ENCODE results near the gene INVS.
A peak's percentile ranks its signal among the peaks of the same experiment; 100 is the strongest.
"Not testable (repeated sequence)": the region's sequence is repeated elsewhere in the genome, so short reads cannot be mapped to it uniquely, and the experiment has no call there.

Gene INVS

GRCh38 chr9:100088202-100088601 lies 10.8 kb upstream of the INVS start:
- H3K27me3 ChIP-seq: no peaks in the 10 kb centered on the region
- no peak for TF ChIP-seq Cebpa-rat (IDR thresholded peaks at IDR 0.05)
- peaks cover 72 to 100% (median 100%) of the 10 kb centered on the region in 11 experiments for H4K20me1 ChIP-seq
- peak overlapping the region in 10 of 11 experiments; percentile 18 to 59 (median 43); a peak in 16 of 22 replicates for H3K4me2 ChIP-seq
- no peaks in the 10 kb centered on the region for H3K9me3 ChIP-seq (replicated peaks in 1 of 11)
- H3K36me3 ChIP-seq: peaks cover 0 to 19% (median 2%) of the 10 kb centered on the region in 11 experiments; a peak in 7 of 22 replicates
- no peak overlapping the region for H3K4me3 ChIP-seq
- H3K9ac ChIP-seq: no peak overlapping the region
- no peak overlapping the region for H3K27ac ChIP-seq
- H3K4me1 ChIP-seq: peaks cover 37 to 80% (median 54%) of the 10 kb centered on the region in 10 experiments

GRCh38 chr9:100090880-100091279 lies 8.2 kb upstream of the INVS start:
- no peak overlapping the region for H3K9ac ChIP-seq
- H3K36me3 ChIP-seq: peaks cover 0 to 27% (median 6%) of the 10 kb centered on the region in 11 experiments; a peak in 10 of 22 replicates
- H4K20me1 ChIP-seq: peaks cover 73 to 100% (median 100%) of the 10 kb centered on the region in 11 experiments
- no peaks in the 10 kb centered on the region for H3K27me3 ChIP-seq
- no peak overlapping the region for H3K27ac ChIP-seq
- no peak overlapping the region for H3K4me2 ChIP-seq
- H3K9me3 ChIP-seq (replicated peaks in 1 of 11): no peaks in the 10 kb centered on the region
- H3K4me3 ChIP-seq: no peak overlapping the region
- peaks cover 14 to 77% (median 28%) of the 10 kb centered on the region in 10 experiments for H3K4me1 ChIP-seq
- no peak for TF ChIP-seq Cebpa-rat (IDR thresholded peaks at IDR 0.05)

GRCh38 chr9:100091650-100092049 lies 7.4 kb upstream of the INVS start:
- no peak for TF ChIP-seq Cebpa-rat (IDR thresholded peaks at IDR 0.05)
- peaks cover 18 to 77% (median 25%) of the 10 kb centered on the region in 10 experiments for H3K4me1 ChIP-seq
- no peaks in the 10 kb centered on the region for H3K27me3 ChIP-seq
- no peak overlapping the region for H3K27ac ChIP-seq
- H3K4me2 ChIP-seq: no peak overlapping the region
- peaks cover 75 to 100% (median 100%) of the 10 kb centered on the region in 11 experiments for H4K20me1 ChIP-seq
- peaks cover 0 to 27% (median 6%) of the 10 kb centered on the region in 11 experiments; a peak in 10 of 22 replicates for H3K36me3 ChIP-seq
- H3K9me3 ChIP-seq (replicated peaks in 1 of 11): no peaks in the 10 kb centered on the region
- H3K4me3 ChIP-seq: no peak overlapping the region
- H3K9ac ChIP-seq: no peak overlapping the region

GRCh38 chr9:100092066-100092465 lies 7.0 kb upstream of the INVS start:
- Histone ChIP-seq H3K9me3 (replicated peaks in 1 of 11) (no peaks in the 10 kb centered on the region), H3K36me3 (peaks cover 0 to 27% (median 6%) of the 10 kb centered on the region in 11 experiments; a peak in 10 of 22 replicates), H4K20me1 (peaks cover 74 to 100% (median 99%) of the 10 kb centered on the region in 11 experiments), H3K27ac (no peak overlapping the region), H3K4me3 (no peak overlapping the region), H3K4me1 (peaks cover 16 to 77% (median 25%) of the 10 kb centered on the region in 10 experiments), H3K27me3 (no peaks in the 10 kb centered on the region), H3K4me2 (no peak overlapping the region), H3K9ac (no peak overlapping the region)
- no peak for TF ChIP-seq Cebpa-rat (IDR thresholded peaks at IDR 0.05)

GRCh38 chr9:100094411-100094810 lies 4.6 kb upstream of the INVS start:
- H3K4me1 ChIP-seq: peaks cover 11 to 62% (median 19%) of the 10 kb centered on the region in 10 experiments
- not testable (repeated sequence) for H3K9me3 ChIP-seq (replicated peaks in 1 of 11); H3K27ac ChIP-seq; H3K9ac ChIP-seq; H3K27me3 ChIP-seq; H3K4me3 ChIP-seq
- peaks cover 0 to 27% (median 6%) of the 10 kb centered on the region in 11 experiments; a peak in 10 of 22 replicates for H3K36me3 ChIP-seq
- peaks cover 70 to 93% (median 87%) of the 10 kb centered on the region in 11 experiments for H4K20me1 ChIP-seq
- 0 out of 22 replicates have a peak overlapping the region, but pooled peaks of 2 of the 11 experiments have one; percentile 9 to 15 for H3K4me2 ChIP-seq

GRCh38 chr9:100096378-100096916 lies 2.6 kb upstream of the INVS start:
- H3K4me3 ChIP-seq: 0 out of 20 replicates have a peak overlapping the region, but pooled peaks of 1 of the 10 experiments have one; percentile 95
- peaks cover 52 to 72% (median 67%) of the 10 kb centered on the region in 11 experiments; a peak in 21 of 22 replicates for H4K20me1 ChIP-seq
- no peak for TF ChIP-seq Cebpa-rat (IDR thresholded peaks at IDR 0.05)
- H3K9ac ChIP-seq: peak overlapping the region in 1 of 11 experiments; percentile 35; a peak in 1 of 22 replicates
- H3K27me3 ChIP-seq: no peaks in the 10 kb centered on the region
- no peak overlapping the region for H3K27ac ChIP-seq
- no peaks in the 10 kb centered on the region for H3K9me3 ChIP-seq (replicated peaks in 1 of 11)
- H3K4me1 ChIP-seq: peaks cover 14 to 56% (median 25%) of the 10 kb centered on the region in 10 experiments
- H3K4me2 ChIP-seq: peak overlapping the region in 10 of 11 experiments; percentile 11 to 91 (median 80); a peak in 14 of 22 replicates
- H3K36me3 ChIP-seq: peaks cover 0 to 20% (median 5%) of the 10 kb centered on the region in 11 experiments; a peak in 14 of 22 replicates

GRCh38 chr9:100098046-100098886 lies 777 bp upstream of the INVS start:
- Histone ChIP-seq H3K27ac (peak overlapping the region; percentile 83 to 97 (median 91)), H3K4me3 (peak overlapping the region; percentile 76 to 99 (median 94)), H3K9ac (peak overlapping the region; percentile 84 to 98 (median 93)), H3K36me3 (peaks cover 3 to 20% (median 14%) of the 10 kb centered on the region in 11 experiments; a peak in 15 of 22 replicates), H4K20me1 (peaks cover 34 to 54% (median 48%) of the 10 kb centered on the region in 11 experiments; a peak in 21 of 22 replicates), H3K4me2 (peak overlapping the region; percentile 75 to 91 (median 89)), H3K27me3 (no peaks in the 10 kb centered on the region), H3K9me3 (replicated peaks in 1 of 11) (no peaks in the 10 kb centered on the region), H3K4me1 (peaks cover 14 to 49% (median 25%) of the 10 kb centered on the region in 10 experiments)
- TF ChIP-seq Cebpa-rat (IDR thresholded peaks at IDR 0.05): no peak

- Histone ChIP-seq H4K20me1 (peaks cover 20 to 40% (median 34%) of the 10 kb centered on the region in 11 experiments; a peak in 20 of 22 replicates), H3K4me3 (peak overlapping the region; percentile 76 to 99 (median 94)), H3K36me3 (peaks cover 13 to 26% (median 20%) of the 10 kb centered on the region in 11 experiments), H3K4me1 (peaks cover 14 to 35% (median 25%) of the 10 kb centered on the region in 10 experiments), H3K27me3 (no peaks in the 10 kb centered on the region), H3K9ac (peak overlapping the region; percentile 84 to 98 (median 93)), H3K27ac (peak overlapping the region; percentile 39 to 97 (median 88)), H3K4me2 (peak overlapping the region; percentile 82 to 98 (median 94)), H3K9me3 (replicated peaks in 1 of 11) (no peaks in the 10 kb centered on the region)
- no peak for TF ChIP-seq Cebpa-rat (IDR thresholded peaks at IDR 0.05)
Measured at GRCh38 chr9:100099722-100100042, 639 bp downstream of the INVS start.

Data from BLaER1 treated with 17β-estradiol and CSF1 and Interleukin-3, amounts not matched to agents 10 nM and 100 nM (cell line).